Adrenal gland (tissue), 12 donors: ENCODE results near the gene PSPC1. TPM values are rescaled to one million over a fixed set of nuclear protein-coding genes. Genes with fewer than 3 reads are reported as not detected.
A peak's percentile ranks its signal among the peaks of the same experiment; 100 is the strongest.

Experiments used
- DNase-seq, 7 donors: peaks; one replicate each; pipeline ENCODE4 v3.0.0-alpha.2; 2019 to 2020
- H3K27ac ChIP-seq, 5 donors: fragments of 200-600 bp; sonication (generic) in 4 of 5; 1 replicate in 3 of 5; 2 replicates in 2 of 5; pipeline versions ENCODE4 v1.5.1 to v1.8.0; 2016 to 2020; ENCODE audit warnings: mild to moderate bottlenecking in 1 of 5
- H3K27me3 ChIP-seq: fragments of 200-600 bp; 2 replicates; pipeline ENCODE4 v1.8.0; 2021
- H3K36me3 ChIP-seq, 2 donors: fragments of 200-600 bp; replicated peaks in 1 of 2; 1 replicate in 1 of 2; 2 replicates in 1 of 2; pipeline versions ENCODE4 v1.5.1 to v1.8.0; 2018 to 2022
- H3K4me1 ChIP-seq, 2 donors: fragments of 200-600 bp; replicated peaks in 1 of 2; 1 replicate in 1 of 2; 2 replicates in 1 of 2; pipeline versions ENCODE4 v1.5.1 to v1.8.0; 2018 to 2021
- H3K4me3 ChIP-seq, 4 donors: fragments of 200-600 bp; sonication (generic) in 3 of 4; one replicate each; pipeline ENCODE4 v1.5.1; 2016 to 2018
- H3K9me3 ChIP-seq, 3 donors: fragments of 200-600 bp; sonication (generic) in 1 of 3; replicated peaks in 1 of 3; 1 replicate in 2 of 3; 2 replicates in 1 of 3; pipeline versions ENCODE4 v1.5.1 to v1.8.0; 2016 to 2021
- CTCF ChIP-seq, 6 experiments: fragments of 450-650 bp in 4 of 6; fragments of 200-600 bp in 2 of 6; sonication (generic) in 1 of 6; IDR thresholded peaks; 1 replicate in 5 of 6; 2 replicates in 1 of 6; pipeline versions ENCODE4 v1.5.1 to v1.8.0; 2016 to 2021; ENCODE audit warnings: antibody characterized with exemption in 6 of 6, mild to moderate bottlenecking in 2 of 6, moderate library complexity in 1 of 6
- POLR2A ChIP-seq, 2 donors: fragments of 450-650 bp; IDR thresholded peaks; one replicate each; pipeline ENCODE4 v1.6.1; 2017; ENCODE audit warnings: antibody characterized with exemption in 2 of 2, mild to moderate bottlenecking in 2 of 2, moderate library complexity in 1 of 2
- WGBS, 4 donors: extraction: QIAGEN DNeasy Blood & Tissue Kit in 2 of 4; methylation state at CpG; one replicate each; pipeline versions ENCODE4 v1.1.5 to v1.1.7; 2013 to 2017; 5-methylcytosine and 5-hydroxymethylcytosine counted together
- intact Hi-C, 2 donors: fragments of 100-400 bp; cut with DNase I; formaldehyde crosslinking; loops; one replicate each; pipeline versions ENCODE4 v1.14.1 to v1.15.0; 2022 to 2023
- polyA plus RNA-seq, 3 donors: library from polyadenylated mRNA; stranded (reverse); fragments of 200-250 nt in 2 of 3; fragments of 350-450 nt in 1 of 3; fragmentation: Illumina TruSeq in 1 of 3; extraction: RNeasy Lipid Tissue Mini Kit (QIAGEN cat#74804) in 1 of 3; gene quantifications; one replicate each; pipeline ENCODE4 v1.2.3, GENCODE V29; 2013 to 2014
- total RNA-seq, 9 donors: library from RNA; depleted of rRNA in 4 of 9; stranded (reverse); fragments of >200 nt in 4 of 9; fragments of 120-200 nt in 1 of 9; fragmentation: NEBNext Ultra II Directional in 1 of 9; extraction: Animal tissue kit (Norgen Biotek cat#: 25700) in 1 of 9; gene quantifications; one replicate each; pipeline versions ENCODE4 v1.1.0 to v1.2.4, GENCODE V29; 2013 to 2023
- donor health status: healthy with polysubstance abuse.
- donor health status: Bipolar disorder and iron deficiency.
- donor health status: DM: yes; HTN: yes; CAD: no.
- donor health status: DM: no; HTN: no; CAD: no.
- donor health status: DM: no; HTN: no; CAD: no.
- donor health status: DM: yes; HTN: yes; CAD: no.

PSPC1 gene
- total and polyA plus RNA-seq, 12 donors = 36.9 to 79.5 (median 50.6) TPM

DNA sequence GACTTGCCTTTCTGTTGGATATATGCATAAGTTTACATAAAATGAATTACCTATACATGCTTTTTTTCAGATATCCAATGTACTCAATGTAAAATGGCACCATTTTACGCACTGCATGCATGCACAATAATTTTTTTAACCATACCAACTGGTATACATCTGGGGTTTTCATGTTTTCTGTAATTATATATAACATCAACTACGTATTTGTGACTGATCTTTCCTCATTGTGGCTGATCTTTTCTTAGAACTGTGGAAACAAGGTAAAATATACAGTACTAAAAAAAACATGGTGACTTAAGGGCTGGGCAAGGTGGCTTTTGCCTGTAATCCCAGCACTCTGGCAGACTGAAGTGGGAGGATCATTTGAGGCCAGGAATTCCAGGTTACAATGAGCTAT, 18.5 kb downstream of the PSPC1 start:
- TF ChIP-seq CTCF (IDR thresholded peaks at IDR 0.05) = no peak
- TF ChIP-seq POLR2A (IDR thresholded peaks at IDR 0.05) = no peak
- H3K4me3 ChIP-seq = no peak overlapping the region
- no peak overlapping the region for H3K27ac ChIP-seq
- H3K4me1 ChIP-seq = peaks cover 7 to 32% of the 10 kb centered on the region in 2 donors
- H3K27me3 ChIP-seq = no peaks in the 10 kb centered on the region
- DNase-seq = peak in 1 of 7 donors; percentile 20
- WGBS, 4 donors = 92 to 96% (median 93%) methylated on average over 2 of the region's 2 CpGs
- peaks cover 0 to 3% of the 10 kb centered on the region in 2 donors for H3K36me3 ChIP-seq
- intact Hi-C loops = loop anchor here in 1 of 2 donors (10.0 kb wide), 1 partner anchor 129 kb away; the partner anchor contains the start of gene MPHOSPH8
- no peaks in the 10 kb centered on the region for H3K9me3 ChIP-seq

DNA sequence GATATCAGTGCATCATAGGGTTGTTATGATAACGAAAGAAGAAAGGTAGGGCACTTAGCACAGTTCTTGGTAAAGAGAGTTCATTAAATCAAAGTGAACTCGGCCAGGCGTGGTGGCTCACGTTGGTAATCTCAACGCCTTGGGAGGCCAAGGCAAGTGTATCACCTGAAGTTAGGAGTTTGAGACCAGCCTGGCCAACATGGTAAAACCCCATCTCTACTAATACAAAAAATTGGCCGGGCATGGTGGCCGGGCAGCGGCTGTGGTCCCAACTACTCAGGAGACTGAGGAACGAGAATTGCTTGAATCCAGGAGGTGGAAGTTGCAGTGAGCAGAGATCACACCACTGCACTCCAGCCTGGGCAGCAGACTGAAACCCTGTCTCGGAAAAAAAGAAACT, 19.1 kb downstream of the PSPC1 start:
- Histone ChIP-seq H3K36me3 (peaks cover 0 to 9% of the 10 kb centered on the region in 2 donors), H3K27me3 (no peaks in the 10 kb centered on the region), H3K4me3 (no peak overlapping the region), H3K27ac (no peak overlapping the region), H3K4me1 (peaks cover 7 to 32% of the 10 kb centered on the region in 2 donors), H3K9me3 (no peaks in the 10 kb centered on the region)
- no peak for TF ChIP-seq POLR2A (IDR thresholded peaks at IDR 0.05)
- TF ChIP-seq CTCF (IDR thresholded peaks at IDR 0.05) = no peak
- intact Hi-C loops = loop anchor here in 1 of 2 donors (10.0 kb wide), 1 partner anchor 129 kb away; the partner anchor contains the start of gene MPHOSPH8
- WGBS, 4 donors = 90 to 92% (median 92%) methylated on average over 10 of the region's 10 CpGs
- DNase-seq = peak in 1 of 7 donors; percentile 42

- Histone ChIP-seq H3K9me3 (no peaks in the 10 kb centered on the region), H3K27ac (no peak overlapping the region), H3K27me3 (no peaks in the 10 kb centered on the region), H3K4me3 (no peak overlapping the region), H3K4me1 (peaks cover 0 to 7% of the 10 kb centered on the region in 2 donors), H3K36me3 (peaks cover 0 to 26% of the 10 kb centered on the region in 2 donors)
- no peak for TF ChIP-seq CTCF (IDR thresholded peaks at IDR 0.05)
- TF ChIP-seq POLR2A (IDR thresholded peaks at IDR 0.05) = no peak
- WGBS, 4 donors = 83 to 94% (median 89%) methylated on average over 5 of the region's 5 CpGs
- peak in 1 of 7 donors; percentile 34 for DNase-seq
- intact Hi-C loops = loop anchor here in 1 of 2 donors (10.0 kb wide), 1 partner anchor 125 kb away; the partner anchor contains the start of gene MPHOSPH8
Measured at GRCh38 chr13:19759669-19760068, 23.1 kb downstream of the PSPC1 start.

DNA sequence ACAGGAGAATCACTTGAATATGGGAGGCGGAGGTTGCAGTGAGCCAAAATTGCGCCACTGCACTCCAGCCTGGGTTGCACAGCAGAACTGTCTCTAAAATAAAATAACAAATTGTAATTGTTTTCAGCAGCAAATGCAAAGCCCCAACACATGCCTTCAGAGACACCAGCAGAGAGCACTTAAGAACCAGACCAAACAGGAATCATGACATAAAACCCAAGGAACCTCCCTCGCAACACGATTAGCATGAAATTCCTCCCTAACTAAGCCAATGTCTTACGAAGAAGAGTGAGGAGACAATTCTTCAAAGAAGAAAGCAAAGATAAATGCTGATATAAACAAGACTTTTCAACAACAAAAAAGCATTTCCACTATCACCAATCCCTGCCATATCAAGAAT, 40.1 kb downstream of the PSPC1 start:
- Histone ChIP-seq H3K4me1 (peaks cover 0 to 4% of the 10 kb centered on the region in 2 donors), H3K36me3 (peaks cover 0 to 39% of the 10 kb centered on the region in 2 donors), H3K27ac (no peak overlapping the region), H3K27me3 (no peaks in the 10 kb centered on the region), H3K4me3 (no peak overlapping the region), H3K9me3 (no peaks in the 10 kb centered on the region)
- intact Hi-C loops = no loop called here
- no peak for DNase-seq
- no peak for TF ChIP-seq POLR2A (IDR thresholded peaks at IDR 0.05)
- no peak for TF ChIP-seq CTCF (IDR thresholded peaks at IDR 0.05)
- 90 to 95% (median 95%) methylated on average over 5 of the region's 5 CpGs for WGBS, 4 donors
